HG03064 (cell line): Measurements from ENCODE around the gene ACER3.
"Not testable (repeated sequence)": the region's sequence is repeated elsewhere in the genome, so short reads cannot be mapped to it uniquely, and the experiment has no call there.

Source experiments
- ATAC-seq: cut with Tn5 transposase; IDR thresholded peaks from one replicate; pipeline ENCODE4 v1.9.1; 2021; ENCODE audit warnings: low read depth; ENCODE audit not compliant: unreplicated experiment

Gene ACER3

GRCh38 chr11:76860539-76861475 lies at the start of gene ACER3:
Gene ACER3, plus strand, starts transcription at chr11:76860918. Its CDS starts 59 bp downstream, at chr11:76860977.
- peak; percentile 90 for ATAC-seq

- ATAC-seq: no peak
Observed at GRCh38 chr11:76811259-76811658, 49.5 kb upstream of the ACER3 start.

- ATAC-seq: no peak
Observed at GRCh38 chr11:76814414-76814813, 46.3 kb upstream of the ACER3 start.

- not testable (repeated sequence) for ATAC-seq
Observed at GRCh38 chr11:76815678-76816077, 45.0 kb upstream of the ACER3 start.

GRCh38 chr11:76820184-76820566 lies 40.5 kb upstream of the ACER3 start:
- ATAC-seq: no peak

GRCh38 chr11:76821396-76821795 lies 39.3 kb upstream of the ACER3 start:
- ATAC-seq: not testable (repeated sequence)

- no peak for ATAC-seq
Observed at GRCh38 chr11:76822406-76822805, 38.3 kb upstream of the ACER3 start.

- no peak for ATAC-seq
Observed at GRCh38 chr11:76823481-76824028, 37.2 kb upstream of the ACER3 start.

GRCh38 chr11:76824083-76824939 lies 36.4 kb upstream of the ACER3 start:
- no peak for ATAC-seq

- ATAC-seq: no peak
Observed at GRCh38 chr11:76824980-76825725, 35.6 kb upstream of the ACER3 start.

- ATAC-seq: no peak
Observed at GRCh38 chr11:76825726-76826396, 34.9 kb upstream of the ACER3 start.

- ATAC-seq: not testable (repeated sequence)
Observed at GRCh38 chr11:76826508-76826907, 34.2 kb upstream of the ACER3 start.

GRCh38 chr11:76827005-76827404 lies 33.7 kb upstream of the ACER3 start:
- not testable (repeated sequence) for ATAC-seq

GRCh38 chr11:76830639-76831327 lies 29.9 kb upstream of the ACER3 start:
- no peak for ATAC-seq

- no peak for ATAC-seq
Observed at GRCh38 chr11:76831686-76832310, 28.9 kb upstream of the ACER3 start.

GRCh38 chr11:76832361-76832760 lies 28.4 kb upstream of the ACER3 start:
- ATAC-seq: no peak

- no peak for ATAC-seq
Observed at GRCh38 chr11:76834151-76834550, 26.6 kb upstream of the ACER3 start.

GRCh38 chr11:76835036-76835435 lies 25.7 kb upstream of the ACER3 start:
- no peak for ATAC-seq
